Naive thymus-derived CD4-positive, alpha-beta T cell (primary cell): Measurements from ENCODE around the gene MTA2. TPM values are rescaled to one million over a fixed set of nuclear protein-coding genes. Genes with fewer than 3 reads are reported as not detected.
"Not testable (repeated sequence)": the region's sequence is repeated elsewhere in the genome, so short reads cannot be mapped to it uniquely, and the experiment has no call there.

Source experiments
- ATAC-seq: fragments of 150-1000 bp; cut with Tn5 transposase; 2 replicates; pipeline ENCODE4 v1.10.0; 2021; ENCODE audit warnings: mild to moderate bottlenecking, moderate library complexity
- CTCF ChIA-PET: fragments of 350-600 bp; sonication (Branson Sonifier 250); formaldehyde crosslinking; loops from one replicate; lab custom pipeline; 2021; ENCODE audit warnings: antibody characterized with exemption; lab: Charles Lee
- POLR2A ChIA-PET: fragments of 350-600 bp; sonication (Branson Sonifier 250); formaldehyde crosslinking; loops from one replicate; lab custom pipeline; 2021; ENCODE audit warnings: antibody characterized with exemption, inconsistent platforms; lab: Charles Lee
- DNase-seq, 9 donors: peaks; one replicate each; pipeline versions ENCODE4 v3.0.0 to v3.0.0-alpha.2; 2020 to 2022; ENCODE audit warnings: mixed read lengths in 1 of 9
- H3K27ac ChIP-seq: one replicate; pipeline ENCODE4 v1.7.0; 2013; ENCODE audit warnings: mild to moderate bottlenecking, low read depth, low read length, moderate library complexity
- H3K27me3 ChIP-seq, 2 donors: one replicate each; pipeline ENCODE4 v1.7.0; 2013; ENCODE audit warnings: low read length in 2 of 2, mild to moderate bottlenecking in 2 of 2, moderate library complexity in 2 of 2; ENCODE audit not compliant: control insufficient read depth in 2 of 2, insufficient read depth in 2 of 2
- H3K36me3 ChIP-seq, 3 experiments: 1 replicate in 2 of 3; 2 replicates in 1 of 3; pipeline ENCODE4 v1.7.0; 2013; ENCODE audit warnings: low read length in 3 of 3, mild to moderate bottlenecking in 3 of 3, moderate library complexity in 1 of 3; ENCODE audit not compliant: insufficient read depth in 3 of 3, control insufficient read depth in 2 of 3
- H3K4me1 ChIP-seq, 2 donors: one replicate each; pipeline ENCODE4 v1.7.0; 2013; ENCODE audit warnings: low read length in 2 of 2, mild to moderate bottlenecking in 2 of 2, moderate library complexity in 1 of 2; ENCODE audit not compliant: control insufficient read depth in 2 of 2, insufficient read depth in 2 of 2
- H3K4me3 ChIP-seq: 2 replicates; pipeline ENCODE4 v1.7.0; 2013; ENCODE audit warnings: mild to moderate bottlenecking, low read length
- H3K9me3 ChIP-seq, 3 experiments: 1 replicate in 2 of 3; 2 replicates in 1 of 3; pipeline ENCODE4 v1.7.0; 2013; ENCODE audit warnings: low read length in 3 of 3; ENCODE audit not compliant: control insufficient read depth in 2 of 3
- H3K27ac Mint-ChIP-seq, 9 donors: one replicate each; pipeline ENCODE4 v1.8.0; 2020 to 2022; ENCODE audit warnings: mixed read lengths in 9 of 9, mild to moderate bottlenecking in 8 of 9, moderate library complexity in 5 of 9, inconsistent platforms in 2 of 9
- H3K27me3 Mint-ChIP-seq, 5 donors: one replicate each; pipeline ENCODE4 v1.8.0; 2021 to 2022; ENCODE audit warnings: mixed read lengths in 5 of 5, mild to moderate bottlenecking in 1 of 5
- H3K36me3 Mint-ChIP-seq, 5 donors: one replicate each; pipeline ENCODE4 v1.8.0; 2020 to 2022; ENCODE audit warnings: mixed read lengths in 5 of 5, mild to moderate bottlenecking in 3 of 5, inconsistent platforms in 1 of 5
- H3K4me1 Mint-ChIP-seq, 7 donors: one replicate each; pipeline ENCODE4 v1.8.0; 2020 to 2022; ENCODE audit warnings: mixed read lengths in 7 of 7, mild to moderate bottlenecking in 3 of 7, inconsistent platforms in 1 of 7
- H3K4me3 Mint-ChIP-seq, 10 donors: one replicate each; pipeline ENCODE4 v1.8.0; 2020 to 2022; ENCODE audit warnings: mild to moderate bottlenecking in 10 of 10, mixed read lengths in 10 of 10, moderate library complexity in 6 of 10, inconsistent platforms in 2 of 10
- H3K9me3 Mint-ChIP-seq, 11 donors: one replicate each; pipeline ENCODE4 v1.8.0; 2020 to 2022; ENCODE audit warnings: mixed read lengths in 11 of 11, mild to moderate bottlenecking in 4 of 11, inconsistent platforms in 1 of 11, moderate library complexity in 1 of 11
- intact Hi-C, 2 donors: fragments of 100-400 bp; cut with micrococcal nuclease; formaldehyde crosslinking; loops; one replicate each; pipeline ENCODE4 v1.15.1; 2023
- polyA plus RNA-seq, 2 donors: library from polyadenylated mRNA; unstranded; fragments of 300-500 nt; fragmentation: Illumina TruSeq; gene quantifications; one replicate each; pipeline ENCODE4 v1.2.3, GENCODE V29; 2021
- total RNA-seq, 6 experiments: library from RNA in 5 of 6; stranded (reverse) in 5 of 6; gene quantifications; 1 replicate in 5 of 6; 2 replicates in 1 of 6; pipeline ENCODE4 v1.2.3 and lab custom pipeline; 2021 to 2026

The MTA2 gene
- total and polyA plus RNA-seq, 7 experiments from 2014 or later = 25.6 to 238 (median 178) TPM

DNA sequence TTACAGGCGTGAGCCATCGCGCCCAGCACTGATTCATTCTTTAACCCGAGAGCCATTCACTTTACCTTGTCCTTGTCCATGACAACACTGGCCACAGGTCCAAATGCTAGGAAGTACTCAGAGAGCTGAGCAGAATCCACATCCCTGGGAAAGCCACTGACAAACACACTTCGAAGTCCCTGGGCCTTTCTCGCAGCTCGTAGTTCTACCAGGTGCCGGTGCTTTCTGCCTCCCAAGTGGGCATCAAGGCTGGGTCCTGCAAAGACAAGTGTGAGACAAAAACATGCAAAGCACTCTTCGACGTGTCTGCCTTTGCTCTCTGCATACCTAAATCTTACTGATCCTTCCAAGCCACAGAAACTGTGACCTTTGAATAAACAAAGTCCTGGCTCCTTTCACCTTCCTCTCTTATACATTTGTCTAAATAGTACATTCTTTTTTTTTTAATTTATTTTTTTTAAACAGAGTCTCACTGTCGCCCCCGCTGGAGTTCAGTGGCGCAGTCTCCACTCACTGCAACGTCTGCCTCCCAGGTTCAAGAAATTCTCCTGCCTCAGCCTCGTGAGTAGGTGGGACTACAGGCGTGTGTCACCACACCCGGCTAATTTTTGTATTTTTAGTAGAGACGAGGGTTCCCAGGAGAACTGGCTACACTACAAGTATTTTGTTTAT lies 12.6 kb downstream of the MTA2 start:
- Histone ChIP-seq H3K9me3 (no peaks in the 10 kb centered on the region), H3K4me3 (no peak overlapping the region), H3K27ac (peak overlapping the region; percentile 94), H3K27me3 (no peaks in the 10 kb centered on the region), H3K36me3 (peaks cover 0 to 41% (median 4%) of the 10 kb centered on the region in 3 experiments), H3K4me1 (peaks cover 14 to 32% of the 10 kb centered on the region in 2 donors)
- ATAC-seq = no peak
- Mint-ChIP-seq H3K9me3 (peaks cover 0 to 4% (median 0%) of the 10 kb centered on the region in 11 donors), H3K36me3 (peaks cover 0 to 16% (median 10%) of the 10 kb centered on the region in 5 donors), H3K27ac (peak overlapping the region in 6 of 9 donors; percentile 4 to 99 (median 86)), H3K4me1 (peaks cover 21 to 58% (median 49%) of the 10 kb centered on the region in 7 donors), H3K27me3 (peaks cover 0 to 4% (median 0%) of the 10 kb centered on the region in 5 donors), H3K4me3 (peak overlapping the region in 3 of 10 donors; percentile 19 to 67 (median 56))
- intact Hi-C loops = no loop called here
- POLR2A ChIA-PET = interaction anchor here (0.8 to 14.5 kb wide), 9 partner anchors 9 to 252 kb away, joined by 3 to 269 read pairs (median 4); partner anchors contain the start of genes C11orf98, CSKMT, EEF1G and EML3
- DNase-seq = no peak
- CTCF ChIA-PET = interaction anchor here (0.8 to 1.3 kb wide), 3 partner anchors 10 to 76 kb away, joined by 4 read pairs; partner anchors contain the start of genes C11orf98 and CSKMT

DNA sequence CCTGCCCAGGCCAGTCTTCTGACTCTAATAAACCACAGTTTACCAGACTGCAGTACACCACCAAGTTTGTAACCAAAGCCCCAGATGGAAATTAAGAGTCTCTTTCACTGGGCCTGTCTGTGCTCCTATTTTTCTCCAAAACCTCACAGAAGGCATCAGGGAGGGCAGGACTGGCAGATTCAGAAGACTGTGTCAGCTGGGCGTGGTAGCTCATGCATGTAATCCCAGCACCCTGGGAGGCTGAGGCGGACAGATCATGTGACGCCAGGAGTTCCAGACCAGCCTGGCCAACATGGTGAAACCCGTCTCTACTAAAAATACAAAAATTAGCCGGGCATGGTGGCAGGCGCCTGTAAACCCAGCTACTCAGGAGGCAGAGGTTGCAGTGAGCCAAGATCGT lies 16.3 kb downstream of the MTA2 start:
- CTCF ChIA-PET = interaction anchor here (0.6 kb wide), 2 partner anchors 158 to 164 kb away, joined by 3 read pairs; no protein-coding TSS in a partner anchor
- intact Hi-C loops, H3K27me3 Mint-ChIP-seq, H3K9me3 ChIP-seq, DNase-seq, H3K4me3 ChIP-seq, H3K4me1 ChIP-seq, H3K27ac Mint-ChIP-seq, H3K4me3 Mint-ChIP-seq, H3K27ac ChIP-seq, H3K27me3 ChIP-seq, ATAC-seq, H3K9me3 Mint-ChIP-seq: not testable (repeated sequence)
- peaks cover 4 to 29% (median 23%) of the 10 kb centered on the region in 7 donors for H3K4me1 Mint-ChIP-seq
- POLR2A ChIA-PET = interaction anchor here (0.7 to 14.5 kb wide), 6 partner anchors 11 to 169 kb away, joined by 3 to 269 read pairs (median 4); partner anchors contain the start of genes C11orf98, CSKMT, EEF1G and HNRNPUL2
- H3K36me3 Mint-ChIP-seq = peaks cover 0 to 13% (median 7%) of the 10 kb centered on the region in 5 donors
- H3K36me3 ChIP-seq = peaks cover 6 to 53% (median 7%) of the 10 kb centered on the region in 3 experiments

- H3K4me1 ChIP-seq, intact Hi-C loops, H3K27me3 Mint-ChIP-seq, H3K9me3 ChIP-seq, H3K27ac Mint-ChIP-seq, ATAC-seq, DNase-seq, H3K9me3 Mint-ChIP-seq, H3K27me3 ChIP-seq, CTCF ChIA-PET, H3K4me3 Mint-ChIP-seq, H3K27ac ChIP-seq, H3K4me3 ChIP-seq: not testable (repeated sequence)
- Mint-ChIP-seq H3K36me3 (peaks cover 0 to 16% (median 7%) of the 10 kb centered on the region in 5 donors), H3K4me1 (peaks cover 0 to 15% (median 6%) of the 10 kb centered on the region in 7 donors)
- peaks cover 6 to 70% (median 7%) of the 10 kb centered on the region in 3 experiments for H3K36me3 ChIP-seq
- POLR2A ChIA-PET = interaction anchor here (6.7 kb wide), 1 partner anchor 11 kb away, joined by 33 read pairs; the partner anchor contains the start of gene TUT1
These were observed 19.9 kb downstream of the MTA2 start for GRCh38 chr11:62581735-62582134.

DNA sequence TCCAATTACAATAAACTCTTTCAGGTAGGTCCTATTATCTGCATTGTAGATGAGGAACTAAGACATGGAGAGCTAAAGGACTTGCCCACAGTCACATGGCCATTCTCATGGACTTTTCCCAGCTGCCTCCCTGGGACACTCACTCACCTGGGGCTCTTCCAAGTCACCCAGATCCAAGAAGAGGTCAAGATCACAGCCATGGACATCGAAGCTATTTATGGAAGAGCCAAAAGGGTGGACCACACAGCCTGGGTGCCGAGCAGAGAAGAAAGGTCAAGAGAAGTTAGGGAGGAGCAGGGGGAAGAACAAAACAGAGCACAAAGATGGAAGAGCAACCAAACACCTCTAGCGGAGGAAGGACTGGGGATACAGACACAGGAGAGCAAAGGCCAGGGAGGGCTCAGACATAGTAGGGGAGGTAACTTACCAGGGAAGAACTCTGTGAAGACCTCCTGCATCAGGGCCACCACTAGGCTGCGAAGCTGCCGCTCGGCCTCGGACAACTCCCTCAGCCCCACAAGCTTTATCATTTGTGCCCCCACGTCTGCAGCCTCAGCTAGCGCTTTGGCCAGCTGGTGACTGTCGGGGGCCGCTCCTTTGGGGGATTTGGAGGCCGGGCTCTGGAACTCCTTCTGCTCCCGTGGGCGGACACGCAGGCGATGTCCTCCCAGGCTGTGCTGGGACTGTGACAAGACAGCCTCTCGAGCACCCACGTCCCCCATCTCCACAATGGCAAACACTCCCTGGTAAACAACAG lies 20.5 kb downstream of the MTA2 start:
- no peaks in the 10 kb centered on the region for H3K27me3 ChIP-seq
- intact Hi-C loops = no loop called here
- DNase-seq (no peak), ATAC-seq (no peak)
- H3K4me1 ChIP-seq = no peaks in the 10 kb centered on the region
- peaks cover 6 to 72% (median 7%) of the 10 kb centered on the region in 3 experiments for H3K36me3 ChIP-seq
- CTCF ChIA-PET = interaction anchor here (0.5 kb wide), 1 partner anchor 17 kb away, joined by 7 read pairs; no protein-coding TSS in a partner anchor
- Mint-ChIP-seq H3K36me3 (peaks cover 0 to 16% (median 11%) of the 10 kb centered on the region in 5 donors), H3K9me3 (peaks cover 0 to 2% (median 0%) of the 10 kb centered on the region in 11 donors), H3K4me3 (no peak overlapping the region), H3K27me3 (no peaks in the 10 kb centered on the region), H3K4me1 (peaks cover 0 to 12% (median 5%) of the 10 kb centered on the region in 7 donors), H3K27ac (peak overlapping the region in 2 of 9 donors; percentile 48 to 75)
- H3K4me3 ChIP-seq = no peak overlapping the region
- H3K9me3 ChIP-seq = no peaks in the 10 kb centered on the region
- H3K27ac ChIP-seq = no peak overlapping the region
- POLR2A ChIA-PET = interaction anchor here (0.5 to 6.7 kb wide), 3 partner anchors 11 to 86 kb away, joined by 3 to 33 read pairs (median 3); partner anchors contain the start of genes C11orf98, CSKMT and TUT1

- Histone ChIP-seq H3K4me1 (no peaks in the 10 kb centered on the region), H3K36me3 (peaks cover 6 to 70% (median 7%) of the 10 kb centered on the region in 3 experiments), H3K4me3 (no peak overlapping the region), H3K9me3 (no peaks in the 10 kb centered on the region), H3K27ac (no peak overlapping the region), H3K27me3 (no peaks in the 10 kb centered on the region)
- Mint-ChIP-seq H3K9me3 (peaks cover 0 to 2% (median 0%) of the 10 kb centered on the region in 11 donors), H3K4me1 (peaks cover 10 to 22% (median 12%) of the 10 kb centered on the region in 7 donors), H3K36me3 (peaks cover 0 to 17% (median 11%) of the 10 kb centered on the region in 5 donors), H3K27me3 (no peaks in the 10 kb centered on the region), H3K4me3 (no peak overlapping the region), H3K27ac (no peak overlapping the region)
- intact Hi-C loops = no loop called here
- CTCF ChIA-PET = no interaction called here
- ATAC-seq (no peak), DNase-seq (no peak)
- POLR2A ChIA-PET = interaction anchor here (1.3 to 6.7 kb wide), 3 partner anchors 8 to 13 kb away, joined by 3 to 33 read pairs (median 7); partner anchors contain the start of gene TUT1
These were observed 22.4 kb downstream of the MTA2 start for GRCh38 chr11:62579252-62579651.

DNA sequence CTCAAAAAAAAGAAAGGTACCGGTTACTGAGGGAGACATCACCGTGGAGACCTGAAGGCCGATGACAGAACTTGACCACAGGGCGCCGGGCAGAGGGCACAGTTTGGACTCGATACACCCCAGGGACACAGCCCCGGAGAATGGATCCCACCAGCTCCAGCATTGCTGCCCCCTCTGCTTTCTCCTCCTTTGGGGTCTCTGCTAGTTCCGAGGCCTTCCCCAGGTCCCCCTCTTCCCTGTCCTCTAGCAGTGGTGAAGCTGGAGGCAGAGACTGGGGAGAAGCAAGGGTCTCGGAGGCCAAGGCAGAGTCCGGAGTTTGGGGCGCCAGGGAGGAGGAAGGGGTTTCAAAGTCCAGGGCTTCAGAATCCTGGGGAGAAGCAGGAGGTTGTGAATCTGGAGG lies 23.1 kb downstream of the MTA2 start:
- peaks cover 0 to 17% (median 11%) of the 10 kb centered on the region in 5 donors for H3K36me3 Mint-ChIP-seq
- Histone ChIP-seq H3K27me3 (no peaks in the 10 kb centered on the region), H3K9me3 (no peaks in the 10 kb centered on the region), H3K4me3 (no peak overlapping the region), H3K4me1 (no peaks in the 10 kb centered on the region), H3K27ac (no peak overlapping the region), H3K36me3 (peaks cover 1 to 64% (median 7%) of the 10 kb centered on the region in 3 experiments)
- peaks cover 0 to 2% (median 0%) of the 10 kb centered on the region in 11 donors for H3K9me3 Mint-ChIP-seq
- intact Hi-C loops = no loop called here
- no peak overlapping the region for H3K27ac Mint-ChIP-seq
- DNase-seq (no peak), ATAC-seq (no peak)
- H3K4me3 Mint-ChIP-seq = no peak overlapping the region
- CTCF ChIA-PET = no interaction called here
- H3K4me1 Mint-ChIP-seq = peaks cover 11 to 25% (median 15%) of the 10 kb centered on the region in 7 donors
- no peaks in the 10 kb centered on the region for H3K27me3 Mint-ChIP-seq
- POLR2A ChIA-PET = interaction anchor here (1.3 to 6.7 kb wide), 2 partner anchors 8 to 14 kb away, joined by 7 to 33 read pairs; partner anchors contain the start of gene TUT1
